ENCODE data around the gene UVRAG. TPM values are rescaled to one million over a fixed set of nuclear protein-coding genes. Genes with fewer than 3 reads are reported as not detected.

UVRAG gene
- 80.4 TPM for total RNA-seq
- long read RNA-seq, full-length matches to known transcripts = 35 of 100 reads
- long read RNA-seq, partial matches to known transcripts = 44 of 100 reads
- long read RNA-seq, other reads (novel, unspliced or antisense) = 21 of 100 reads

DNA sequence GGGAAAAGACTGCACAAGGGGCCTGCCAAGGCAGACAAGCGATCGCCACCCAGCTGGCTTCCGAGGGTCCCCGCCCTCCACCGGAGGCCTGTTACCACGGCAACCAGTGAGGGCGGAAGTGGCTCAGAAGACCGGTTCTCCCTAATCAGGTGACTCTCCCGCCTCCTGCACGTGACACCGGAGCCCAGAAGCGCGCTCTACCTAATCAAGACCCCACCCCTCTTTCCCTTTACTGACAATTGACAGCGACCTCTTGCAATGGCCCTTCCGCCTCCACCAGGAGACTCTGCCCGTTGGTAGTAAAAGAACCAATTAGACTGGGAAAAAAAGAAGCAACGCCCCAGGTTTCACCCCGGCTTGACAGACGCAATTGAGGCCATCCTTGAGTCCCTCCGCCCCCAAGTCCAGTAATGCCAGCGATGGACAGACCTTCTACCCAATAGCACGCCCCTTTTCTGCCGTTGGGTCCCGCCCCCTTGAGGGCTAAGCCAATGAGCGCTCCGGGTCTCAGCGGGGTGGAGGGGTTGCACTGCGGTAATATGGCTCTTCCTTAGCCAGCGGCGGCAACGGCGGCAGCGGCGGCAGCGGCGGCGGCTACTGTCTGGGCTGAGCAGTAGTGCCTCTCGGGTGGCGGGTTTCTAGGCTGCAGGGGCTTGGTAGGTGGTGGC lies at the start of gene UVRAG:
Gene UVRAG, plus strand, starts transcription at position 534 of the 668 bp plus-strand sequence. CDS start 198 bp downstream, outside the sequence.
- DNase-seq (ENCODE audit: low spot score) = peak; percentile 99

DNA sequence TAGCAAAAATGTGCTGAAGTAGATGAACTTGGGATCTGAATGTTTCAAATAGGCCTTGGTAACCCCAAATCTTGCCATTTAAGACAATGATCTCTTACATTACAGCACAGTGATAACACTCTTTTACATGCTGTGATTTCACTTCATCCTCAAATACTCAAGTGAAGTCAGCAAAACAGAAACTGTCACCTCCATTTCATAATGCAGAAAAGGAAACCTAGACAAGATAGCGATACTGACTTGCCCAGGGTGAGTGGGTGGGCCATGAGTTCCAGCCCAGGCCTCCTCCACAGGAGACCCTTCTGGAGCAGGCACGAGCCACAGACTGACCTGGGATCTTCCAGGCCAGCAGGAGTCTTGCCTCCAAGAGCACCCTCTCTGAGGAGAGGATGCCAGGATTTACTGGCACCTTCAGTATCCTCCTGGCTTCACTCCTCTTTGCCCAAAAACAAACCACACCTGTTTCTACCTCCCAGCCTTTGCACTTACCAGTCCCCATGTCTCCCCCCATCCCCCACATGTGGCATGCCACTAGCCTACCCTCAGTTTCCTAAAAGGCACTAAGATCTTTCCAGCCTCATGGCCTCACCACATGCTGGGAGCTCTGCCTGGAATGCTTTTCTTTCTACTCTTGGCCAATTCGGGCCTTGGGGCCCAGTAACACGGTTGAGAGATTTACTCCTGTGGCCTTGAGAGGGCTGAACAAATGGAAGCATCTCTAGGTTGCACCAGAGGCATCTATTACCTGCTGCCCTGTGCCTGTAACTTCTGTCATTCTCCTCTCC lies 48.4 kb upstream of the UVRAG start:
- no peak for DNase-seq (ENCODE audit: low spot score)

DNA sequence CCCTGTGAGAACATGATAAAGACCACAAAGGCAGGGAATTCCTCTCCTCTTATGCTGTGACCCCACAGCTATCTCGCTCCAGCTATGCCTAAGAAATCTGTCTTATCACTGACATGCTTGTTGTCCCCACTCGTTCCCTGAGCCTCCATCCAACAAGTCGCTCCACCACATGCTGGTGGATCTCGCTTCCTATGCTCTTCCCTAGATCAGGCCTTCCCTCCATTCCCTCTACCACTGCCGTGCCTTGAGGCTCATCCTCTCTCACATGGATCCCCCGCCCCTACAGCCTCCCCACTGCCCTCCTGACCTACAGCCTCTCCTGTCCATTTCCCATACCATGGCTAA lies 47.8 kb upstream of the UVRAG start:
- no peak for DNase-seq (ENCODE audit: low spot score)

DNA sequence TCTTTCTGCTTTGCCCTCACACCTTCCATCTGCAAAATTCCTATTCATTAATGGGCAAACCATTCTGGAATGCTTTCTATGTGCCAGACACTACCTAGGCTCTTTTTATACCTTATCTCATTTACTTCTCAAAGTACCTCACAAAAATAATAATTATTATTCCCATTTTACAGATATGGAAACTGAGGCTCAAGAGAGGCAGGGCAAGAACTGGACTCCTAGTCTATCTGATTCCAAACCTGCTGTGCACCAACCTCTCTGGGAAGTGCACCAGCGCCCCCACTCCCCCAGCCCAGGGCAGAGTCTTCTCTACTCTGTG lies 47.3 kb upstream of the UVRAG start:
- no peak for DNase-seq (ENCODE audit: low spot score)

DNA sequence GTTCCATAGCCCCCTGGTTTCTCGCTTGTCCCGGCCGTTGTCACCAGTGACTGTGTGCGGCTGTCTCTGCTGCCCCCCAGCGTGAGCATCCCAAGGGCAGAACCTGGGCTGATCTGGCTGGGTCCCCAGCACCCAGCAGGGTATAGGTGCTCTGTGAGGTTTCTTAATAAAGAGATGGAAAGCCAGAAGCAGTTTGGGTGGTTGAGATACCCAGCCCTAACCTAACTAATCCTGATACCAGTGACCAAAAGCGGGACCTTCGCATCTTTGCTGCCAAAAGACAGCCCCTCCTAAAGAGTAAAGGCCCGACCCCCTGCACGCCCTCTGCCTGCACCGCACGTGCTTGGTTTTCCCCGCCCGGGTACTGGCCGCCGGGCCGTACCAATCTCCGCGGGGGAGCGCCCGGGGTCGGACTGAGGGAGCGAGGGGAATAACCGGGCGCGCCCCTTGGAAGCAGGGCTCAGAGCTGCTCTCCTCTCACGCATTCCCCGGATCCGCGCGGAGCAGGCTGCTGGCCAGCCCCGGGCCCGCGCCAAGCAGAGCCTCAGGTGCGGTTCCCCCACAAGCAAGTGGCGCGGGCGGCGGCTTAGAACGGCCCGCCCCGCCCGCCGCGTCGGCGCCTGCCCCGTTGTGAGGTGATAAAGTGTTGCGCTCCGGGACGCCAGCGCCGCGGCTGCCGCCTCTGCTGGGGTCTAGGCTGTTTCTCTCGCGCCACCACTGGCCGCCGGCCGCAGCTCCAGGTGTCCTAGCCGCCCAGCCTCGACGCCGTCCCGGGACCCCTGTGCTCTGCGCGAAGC lies 46.7 kb upstream of the UVRAG start, which contains the start of gene DGAT2:
Gene DGAT2, plus strand, starts transcription at position 667 of the 797 bp plus-strand sequence. CDS start 214 bp downstream, outside the sequence.
- peak; percentile 93 for DNase-seq (ENCODE audit: low spot score)

DNA sequence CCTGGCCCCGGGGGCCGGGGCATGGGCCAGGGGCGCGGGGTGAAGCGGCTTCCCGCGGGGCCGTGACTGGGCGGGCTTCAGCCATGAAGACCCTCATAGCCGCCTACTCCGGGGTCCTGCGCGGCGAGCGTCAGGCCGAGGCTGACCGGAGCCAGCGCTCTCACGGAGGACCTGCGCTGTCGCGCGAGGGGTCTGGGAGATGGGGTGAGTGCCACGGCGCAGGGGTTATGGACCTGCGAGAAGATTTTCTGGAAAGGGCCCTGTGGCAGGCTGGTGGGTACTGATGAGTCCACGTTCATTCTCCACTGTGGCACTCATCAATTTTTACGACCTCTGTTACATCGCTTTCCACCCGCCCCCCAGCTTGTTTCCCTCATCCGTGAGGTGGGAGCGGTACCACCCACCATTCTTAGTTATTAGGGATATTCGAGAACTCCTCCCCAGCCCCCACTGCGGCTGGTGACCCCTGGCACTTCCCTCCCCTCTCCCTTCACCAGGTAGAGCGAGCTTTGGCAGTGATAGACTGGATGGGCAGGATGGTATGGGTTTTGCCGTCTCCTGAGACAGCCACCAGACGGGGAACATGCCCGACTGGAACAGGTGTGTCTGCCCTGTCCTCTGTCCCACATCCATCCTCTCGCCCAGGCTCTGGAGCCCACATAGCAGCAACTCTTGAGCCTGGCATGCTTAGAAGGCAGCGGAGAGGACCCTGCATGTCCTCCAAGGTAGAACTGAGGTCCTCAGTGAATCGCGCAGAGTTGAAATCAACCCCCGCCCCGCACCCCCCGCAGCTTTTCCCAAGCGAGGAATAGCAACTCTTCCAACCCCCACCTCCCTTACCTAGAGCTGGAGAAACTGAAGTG lies 45.9 kb upstream of the UVRAG start:
- no peak for DNase-seq (ENCODE audit: low spot score)

DNA sequence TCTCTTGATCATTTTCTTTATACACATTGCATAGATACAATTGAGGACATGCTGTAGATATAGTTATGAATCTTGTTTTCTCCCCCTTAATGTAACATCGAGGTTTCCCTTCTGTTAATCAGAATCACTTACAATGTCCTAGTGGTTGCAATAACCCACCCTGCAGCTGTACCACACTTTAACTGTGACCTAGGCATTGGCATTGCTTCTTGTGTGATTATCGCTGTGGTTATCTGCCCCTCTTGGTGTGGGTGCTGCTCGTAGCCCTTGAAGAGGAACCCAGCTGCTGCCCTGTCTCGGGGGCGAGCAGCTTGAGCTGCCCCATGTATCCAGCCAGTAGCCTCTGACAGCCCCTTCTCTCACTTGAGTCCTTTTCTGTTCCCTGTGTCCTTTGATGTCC lies 44.9 kb upstream of the UVRAG start:
- DNase-seq (ENCODE audit: low spot score) = no peak

DNA sequence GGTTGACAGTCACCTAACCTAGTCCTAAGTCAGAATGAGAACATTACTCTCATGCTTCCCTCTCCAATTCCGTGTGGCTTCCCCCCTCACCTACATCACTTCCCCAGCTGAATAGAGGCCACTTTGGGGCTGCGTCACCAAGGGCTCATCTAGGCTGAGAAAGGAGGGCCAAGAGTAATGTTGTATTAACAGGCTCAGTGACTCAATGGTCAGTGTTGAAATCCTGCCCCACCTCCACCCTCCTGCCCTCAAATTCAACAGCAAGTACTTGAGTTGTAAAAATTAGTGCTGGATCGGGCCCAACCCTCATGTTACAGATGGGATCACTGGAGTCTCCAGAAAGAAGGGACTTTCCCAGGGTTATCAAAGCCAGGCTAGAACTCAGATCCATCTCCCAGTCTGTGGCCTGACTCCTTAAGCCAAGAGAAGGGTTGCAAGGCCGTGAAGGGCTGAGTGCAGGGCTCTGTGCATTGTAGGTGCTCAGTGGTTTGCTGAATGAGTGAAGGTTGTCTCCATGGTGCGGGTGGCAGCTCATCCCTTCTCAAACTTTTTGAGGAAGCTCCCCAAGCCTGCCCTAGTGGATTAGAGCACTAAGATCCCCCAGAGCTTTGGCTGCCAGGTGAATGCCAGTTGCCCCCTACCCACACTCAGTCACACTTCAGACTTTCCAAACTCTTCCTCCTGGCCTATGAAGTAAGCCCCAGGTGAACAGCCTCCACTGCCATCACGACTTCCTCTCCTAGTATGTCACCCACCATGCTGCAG lies 43.2 kb upstream of the UVRAG start:
- no peak for DNase-seq (ENCODE audit: low spot score)

DNA sequence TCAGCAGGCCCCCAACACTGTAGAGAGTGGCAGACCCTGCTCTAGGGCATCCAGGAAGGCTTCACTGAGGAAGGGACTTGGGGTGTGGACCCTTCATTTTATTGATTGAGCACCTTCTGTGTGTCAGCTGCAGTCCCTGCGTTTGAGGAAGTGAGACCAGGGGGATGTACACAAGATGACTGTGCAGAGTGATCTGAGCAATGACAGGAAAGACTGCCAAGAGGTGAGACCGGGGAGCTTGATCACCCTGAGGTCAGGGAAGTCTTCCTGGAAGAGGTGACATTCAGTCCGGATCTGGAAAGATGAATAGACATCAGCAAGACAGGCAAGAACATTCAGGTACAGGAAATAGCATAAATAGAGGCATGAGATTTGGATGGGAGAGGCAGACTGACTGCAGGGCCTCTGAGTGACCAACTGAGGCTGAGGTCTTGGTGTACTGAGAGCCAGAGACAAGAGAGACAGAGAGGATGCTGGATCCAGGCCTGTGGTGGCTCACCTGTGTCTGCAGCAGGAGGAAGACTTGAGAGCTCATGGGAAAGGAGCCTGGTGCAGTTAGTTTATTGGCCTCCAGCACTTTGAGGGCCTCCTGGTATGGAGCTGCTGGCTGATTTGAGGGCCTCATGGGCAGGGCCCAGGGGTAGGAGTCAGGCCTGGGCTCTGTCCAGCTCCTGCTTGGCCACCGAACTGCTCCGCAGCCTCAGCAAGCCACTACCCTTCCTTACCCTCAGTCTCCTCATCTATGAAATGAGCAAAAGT lies 41.2 kb upstream of the UVRAG start:
- no peak for DNase-seq (ENCODE audit: low spot score)

DNA sequence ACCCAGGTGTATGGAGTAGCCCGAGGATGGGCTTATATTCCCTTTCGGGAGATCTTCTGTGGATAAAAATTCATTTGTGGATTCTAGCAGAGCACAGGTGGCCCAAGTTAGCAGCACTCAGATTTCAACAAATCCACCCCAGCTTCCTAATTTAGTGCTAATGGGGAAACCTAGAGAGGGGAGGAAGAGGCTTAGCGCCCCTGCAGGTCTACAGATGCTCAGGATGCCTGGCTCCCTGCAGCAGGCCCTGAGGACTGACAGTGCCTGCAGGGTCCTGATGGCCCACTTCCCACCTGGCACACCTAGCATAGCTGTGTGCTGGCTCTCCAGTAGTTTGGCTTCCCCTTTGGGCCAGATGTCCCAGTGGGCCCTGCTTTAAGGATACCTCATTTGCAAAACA lies 40.0 kb upstream of the UVRAG start:
- no peak for DNase-seq (ENCODE audit: low spot score)

DNA sequence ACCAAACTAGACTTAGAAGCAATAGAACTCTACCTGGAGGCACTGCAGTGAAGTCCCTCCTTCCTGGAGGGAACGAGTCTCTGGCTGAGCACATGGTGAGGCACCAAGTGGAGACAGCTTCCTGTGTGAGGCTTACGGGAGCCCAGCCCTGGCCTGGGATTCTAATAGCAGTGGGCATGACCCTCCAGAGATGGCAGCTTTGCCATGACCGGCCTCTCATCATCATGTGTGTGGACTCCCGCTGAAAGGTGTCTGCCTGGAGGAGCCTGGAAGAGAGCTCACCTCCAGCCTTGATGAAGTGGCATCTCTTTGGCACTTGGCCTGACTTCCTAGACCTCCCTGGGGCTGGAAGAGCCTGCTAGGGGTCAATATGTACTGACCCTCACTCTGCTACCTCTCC lies 38.5 kb upstream of the UVRAG start:
- DNase-seq (ENCODE audit: low spot score) = no peak

DNA sequence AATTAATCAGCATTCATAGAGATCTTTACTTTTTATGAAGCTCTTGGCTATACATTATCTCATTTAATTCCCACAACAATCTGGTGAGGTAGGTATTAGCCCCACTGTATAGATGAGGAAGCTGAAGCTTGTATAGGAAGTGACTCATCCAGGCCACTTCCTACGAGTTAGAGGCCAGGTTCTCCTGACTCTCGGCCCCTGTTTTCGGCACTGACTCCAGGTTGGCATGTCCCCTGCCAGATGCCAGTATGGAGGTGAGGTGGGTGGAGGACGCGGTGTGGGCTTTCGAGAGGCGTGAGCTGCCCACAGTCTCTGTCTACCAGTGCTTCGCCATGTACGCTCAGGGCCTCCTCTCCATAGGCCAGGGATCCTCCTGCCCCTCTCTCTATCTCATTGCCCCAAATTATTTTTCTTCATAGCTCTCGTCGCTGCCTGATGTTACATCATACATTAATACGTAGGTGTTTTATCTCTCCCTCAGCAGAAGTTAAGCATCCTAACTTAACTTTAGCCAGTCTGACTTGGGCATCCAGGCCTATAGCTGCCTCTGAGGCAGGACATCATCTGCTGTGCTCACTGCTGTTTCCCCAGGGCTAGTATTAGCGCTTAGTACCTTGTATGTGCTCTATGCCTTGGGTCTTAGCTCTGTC lies 37.4 kb upstream of the UVRAG start:
- DNase-seq (ENCODE audit: low spot score) = no peak

DNA sequence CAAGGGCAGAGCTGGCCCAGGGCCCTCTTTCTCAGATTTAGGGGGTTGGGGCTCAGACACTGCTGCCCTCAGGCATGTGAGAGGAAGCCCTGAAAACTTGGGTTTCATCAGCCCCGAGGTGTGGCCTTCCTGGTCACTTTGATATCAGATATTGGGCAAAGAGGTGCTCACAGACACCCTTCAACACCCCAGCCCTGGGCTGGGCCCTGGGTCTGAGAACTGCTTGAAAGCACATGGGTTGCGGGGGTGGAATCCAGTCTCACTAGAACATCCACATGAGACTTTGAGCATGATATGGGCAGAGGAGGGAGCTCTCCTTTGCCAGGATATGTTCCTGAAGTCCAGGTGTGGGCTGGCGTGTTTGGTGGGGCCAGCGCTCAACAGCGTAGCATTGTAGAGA lies 36.0 kb upstream of the UVRAG start:
- DNase-seq (ENCODE audit: low spot score) = no peak

DNA sequence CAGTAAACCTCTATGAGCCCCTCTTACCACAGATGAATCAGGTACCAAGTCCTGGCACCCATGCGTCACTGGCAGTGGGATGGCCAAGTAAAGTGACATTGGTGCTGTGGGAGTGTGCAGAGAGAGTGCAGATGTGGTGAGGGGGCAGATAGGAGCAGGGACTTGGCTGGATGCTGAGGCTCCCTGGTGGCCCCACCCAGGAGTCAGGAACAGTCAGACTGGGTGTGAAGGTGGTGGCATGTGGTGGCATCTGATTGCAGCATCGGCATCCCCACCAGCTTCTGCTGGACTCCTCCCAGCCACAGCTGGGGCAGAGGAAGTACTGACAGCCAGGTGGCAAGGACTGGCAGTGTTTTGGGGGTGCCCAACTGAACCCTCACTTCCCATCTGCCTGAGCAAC lies 35.0 kb upstream of the UVRAG start:
- no peak for DNase-seq (ENCODE audit: low spot score)

DNA sequence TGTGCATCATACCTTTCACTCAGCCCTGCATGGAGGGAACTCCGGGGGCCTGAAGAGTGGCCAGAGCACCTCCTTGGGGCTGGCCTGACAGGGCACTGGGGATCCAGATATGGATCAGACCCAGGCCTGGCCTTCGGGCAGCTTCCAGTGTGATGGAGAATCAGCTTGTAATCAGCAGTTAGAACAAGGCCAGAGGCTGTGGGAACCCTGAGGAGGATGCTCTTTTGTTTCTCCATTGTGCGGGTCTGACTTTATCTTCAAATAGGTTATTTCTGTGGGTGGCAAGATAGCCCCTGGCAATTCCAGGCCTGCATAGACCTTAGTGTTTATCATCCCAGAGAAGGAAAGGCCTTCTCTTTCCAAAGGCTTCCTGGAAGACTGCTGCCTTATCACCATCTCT lies 34.1 kb upstream of the UVRAG start:
- DNase-seq (ENCODE audit: low spot score) = no peak

DNA sequence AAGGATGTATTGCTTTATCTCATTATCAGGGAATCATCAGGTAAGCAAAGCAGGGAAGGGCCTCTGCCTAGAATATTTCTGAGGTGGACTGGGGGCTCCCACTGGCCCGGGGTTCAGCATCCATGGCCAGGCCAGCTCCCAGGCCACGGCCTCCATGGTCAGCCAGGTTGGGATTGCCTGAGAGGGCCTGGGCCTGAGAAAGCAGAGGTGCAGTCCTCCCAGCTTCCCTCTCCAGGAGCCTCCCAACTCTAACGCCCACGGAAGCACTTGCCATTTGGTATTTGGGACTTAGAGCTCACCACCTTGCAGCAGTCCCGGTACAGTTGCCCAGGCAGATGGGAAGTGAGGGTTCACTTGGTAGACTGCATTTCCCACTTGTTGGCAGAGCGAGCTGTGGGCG lies 33.7 kb upstream of the UVRAG start:
- no peak for DNase-seq (ENCODE audit: low spot score)

DNA sequence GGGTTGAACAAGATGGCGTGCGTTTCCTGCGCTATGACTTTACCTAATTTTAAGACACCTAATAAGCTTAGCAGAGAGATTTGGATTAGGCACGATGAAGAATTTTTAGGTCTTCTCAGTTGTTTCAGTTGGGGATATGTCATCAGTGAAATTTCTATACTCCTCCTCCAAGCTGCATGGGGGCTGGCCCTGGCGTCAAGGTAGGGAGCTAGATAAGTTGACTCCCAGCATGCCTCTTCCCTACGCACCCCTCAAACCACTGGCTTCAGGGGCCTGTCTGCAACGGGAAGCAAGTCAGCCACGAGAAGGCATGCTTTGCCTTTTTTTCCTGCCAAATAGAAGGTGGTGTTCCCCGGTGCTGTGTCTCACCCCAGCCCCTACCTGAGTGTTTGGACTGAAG lies 33.2 kb upstream of the UVRAG start:
- no peak for DNase-seq (ENCODE audit: low spot score)

DNA sequence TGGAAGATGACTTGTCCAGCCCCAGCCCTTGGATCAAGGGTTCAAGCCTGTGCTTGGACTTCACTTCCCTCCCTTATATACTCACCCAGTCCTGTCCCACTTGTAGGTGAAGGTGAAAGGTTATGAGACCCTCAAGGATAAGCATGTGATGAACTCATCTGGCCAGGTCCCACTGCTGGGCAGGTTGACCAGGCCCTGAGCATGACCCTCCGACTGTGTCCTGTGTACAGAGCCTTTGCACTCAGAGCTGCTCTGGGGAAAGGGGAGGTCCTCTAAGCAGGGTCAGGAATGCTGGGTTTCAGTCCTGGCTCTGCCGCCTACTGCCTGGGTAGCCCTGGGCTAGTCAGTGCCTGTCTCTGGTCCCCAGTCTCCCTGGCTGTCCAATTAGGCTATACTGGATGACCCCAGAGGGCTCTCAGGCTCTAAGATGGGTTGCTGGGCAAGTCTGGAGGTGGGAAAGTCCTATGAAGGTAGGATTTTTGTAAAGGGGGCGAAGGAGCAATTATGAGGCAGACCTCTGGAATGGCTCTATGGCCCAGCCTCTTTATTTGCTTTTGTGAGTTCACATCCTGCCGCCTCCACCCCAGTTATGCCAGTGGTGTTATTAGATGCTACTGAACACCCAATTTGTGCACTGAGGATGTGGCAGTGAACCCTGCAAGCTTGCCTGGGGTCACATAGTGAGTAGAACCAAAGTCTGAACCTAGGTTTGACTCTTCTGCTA lies 32.3 kb upstream of the UVRAG start:
- no peak for DNase-seq (ENCODE audit: low spot score)

Data from mesenteric fat pad (tissue), 1 donor.